GM19239 (cell line): ENCODE results near the gene KIRREL1.
"Not testable (repeated sequence)": the region's sequence is repeated elsewhere in the genome, so short reads cannot be mapped to it uniquely, and the experiment has no call there.

ENCODE experiments used
- DNase-seq: peaks from one replicate; pipeline ENCODE4 v3.0.0; 2011; ENCODE audit warnings: low spot score; ENCODE audit not compliant: insufficient read length
- FAIRE-seq: peaks from 2 replicates; lab custom pipeline; 2011; peaks lifted over from hg19 to GRCh38; lab: Jason Lieb, UNC

Gene KIRREL1

GRCh38 chr1:158122833-158123388 is 129.5 kb downstream of the KIRREL1 start:
- FAIRE-seq (no peak), DNase-seq (no peak)

- no peak for DNase-seq
- no peak for FAIRE-seq
Measured at GRCh38 chr1:158124034-158124433, 130.6 kb downstream of the KIRREL1 start.

- peak; percentile 92 for FAIRE-seq
- DNase-seq = peak; percentile 62
Measured at GRCh38 chr1:158124999-158125398, 131.6 kb downstream of the KIRREL1 start.

GRCh38 chr1:158126425-158126824 is 133.0 kb downstream of the KIRREL1 start:
- no peak for DNase-seq
- FAIRE-seq = no peak

DNA sequence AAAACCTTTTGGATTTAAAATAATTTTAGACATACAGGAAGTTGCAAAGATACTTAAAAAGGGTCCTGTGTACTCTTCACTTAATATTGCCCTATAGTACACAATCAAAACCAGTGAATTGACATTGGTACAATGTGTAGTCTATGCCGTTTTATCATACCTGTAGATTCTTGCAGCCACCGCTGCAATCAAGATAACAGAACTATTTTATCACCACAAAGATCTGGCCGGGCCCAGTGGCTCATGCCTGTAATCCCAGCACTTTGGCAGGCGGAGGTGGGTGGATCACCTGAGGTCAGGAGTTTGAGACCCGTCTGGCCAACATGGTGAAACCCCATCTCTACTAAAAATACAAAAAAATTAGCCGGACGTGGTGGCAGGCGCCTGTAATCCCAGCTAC is 135.1 kb downstream of the KIRREL1 start:
- FAIRE-seq = not testable (repeated sequence)

GRCh38 chr1:158131217-158131616 is 137.8 kb downstream of the KIRREL1 start:
- FAIRE-seq = no peak
- DNase-seq = no peak

More for the DNA sequence above, 135.1 kb downstream of the KIRREL1 start:
- not testable (repeated sequence) for DNase-seq

GRCh38 chr1:158140764-158141192 is 147.3 kb downstream of the KIRREL1 start:
- DNase-seq (no peak), FAIRE-seq (no peak)

DNA sequence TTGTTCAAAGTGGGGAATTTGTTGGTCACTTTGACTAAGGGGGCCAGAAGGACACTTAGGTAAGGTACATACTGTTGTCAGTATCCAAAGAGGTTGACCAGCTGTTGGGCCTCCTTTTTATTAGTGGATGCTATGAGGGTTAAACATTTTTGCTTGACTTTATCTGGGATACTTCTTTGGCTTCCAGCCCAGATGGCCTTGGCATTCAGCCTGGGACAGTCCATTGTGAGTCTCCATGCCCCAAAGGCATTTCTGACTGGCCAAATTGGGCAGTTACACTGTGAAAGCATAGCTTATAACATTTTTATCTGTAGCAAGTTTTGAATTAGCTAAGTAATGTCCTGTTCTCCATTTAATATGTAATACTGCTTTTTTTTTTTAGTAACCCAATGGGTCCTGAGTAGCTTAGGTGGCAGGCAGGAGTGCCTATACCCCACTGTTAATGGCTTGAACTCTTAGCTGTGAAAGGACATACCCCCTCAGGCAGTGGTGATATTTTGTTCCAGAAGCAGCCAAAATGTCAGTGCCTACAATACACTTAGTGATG is 151.8 kb downstream of the KIRREL1 start:
- FAIRE-seq = no peak

DNA sequence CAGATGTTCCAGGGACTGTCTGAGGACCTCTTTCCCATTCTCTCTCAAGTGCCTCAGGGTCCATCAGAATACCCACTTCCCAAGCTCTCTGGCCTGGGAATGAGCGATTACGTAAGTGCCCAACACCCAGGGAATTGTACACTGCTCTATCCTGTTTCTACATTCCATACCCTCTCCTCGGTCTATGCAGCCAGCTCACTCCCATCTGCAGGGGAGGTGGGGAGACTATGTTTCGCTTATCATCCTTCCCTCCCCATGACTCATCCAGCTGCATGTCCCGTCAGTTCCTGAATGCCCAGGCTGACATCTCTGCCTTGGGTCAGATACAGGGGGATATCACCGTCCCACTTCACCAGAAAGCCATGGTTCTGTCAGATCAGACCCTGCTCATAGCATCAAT is 152.7 kb downstream of the KIRREL1 start:
- DNase-seq (no peak), FAIRE-seq (no peak)

More for the DNA sequence above, 151.8 kb downstream of the KIRREL1 start:
- no peak for DNase-seq

DNA sequence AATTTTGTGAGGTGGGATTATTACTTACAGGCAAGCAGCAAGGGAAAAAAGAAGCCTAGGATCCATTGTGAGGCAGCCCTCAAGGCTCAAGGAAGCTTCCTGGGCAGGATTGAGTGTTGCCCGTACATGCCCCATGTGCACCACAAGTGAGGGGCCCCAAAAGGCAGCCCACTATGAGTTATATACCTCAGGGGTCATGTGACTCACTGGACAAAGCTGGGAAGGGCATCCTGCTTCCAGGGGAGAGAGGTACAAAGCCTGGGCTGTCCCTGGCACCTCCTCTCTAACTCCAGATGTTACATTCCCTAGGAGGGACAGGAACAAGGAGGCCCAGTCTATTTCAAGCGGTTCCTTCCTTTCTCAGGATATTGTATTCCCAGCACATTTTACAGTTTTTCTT is 153.3 kb downstream of the KIRREL1 start:
- FAIRE-seq = no peak

GRCh38 chr1:158147401-158147800 is 154.0 kb downstream of the KIRREL1 start:
- FAIRE-seq (no peak), DNase-seq (no peak)

More for the DNA sequence above, 153.3 kb downstream of the KIRREL1 start:
- no peak for DNase-seq

GRCh38 chr1:158147869-158148268 is 154.4 kb downstream of the KIRREL1 start:
- DNase-seq = no peak
- FAIRE-seq = no peak

DNA sequence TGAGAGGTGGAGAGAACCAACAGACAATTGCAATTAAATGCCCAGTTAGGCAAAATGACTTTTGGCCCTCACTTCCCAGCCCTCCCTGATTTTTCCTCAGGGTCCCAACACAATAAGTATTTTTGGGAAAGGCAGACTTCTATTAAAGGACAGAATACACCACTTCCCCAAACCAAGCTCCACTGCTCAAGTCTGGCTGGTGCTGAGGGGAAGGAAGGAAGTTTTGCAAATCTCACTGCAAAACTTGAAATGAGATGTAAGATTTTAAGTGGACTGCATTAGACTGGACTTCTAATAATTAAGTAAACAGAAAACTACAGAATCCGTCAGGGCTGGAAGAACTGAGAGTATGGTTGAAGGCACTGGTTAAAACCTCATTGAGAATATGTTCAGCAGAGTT is 155.0 kb downstream of the KIRREL1 start:
- FAIRE-seq = no peak

GRCh38 chr1:158149175-158149574 is 155.7 kb downstream of the KIRREL1 start:
- FAIRE-seq (no peak), DNase-seq (no peak)

More for the DNA sequence above, 155.0 kb downstream of the KIRREL1 start:
- no peak for DNase-seq
